HT-29 (cell line): ENCODE results near the gene TBX4. TPM values are rescaled to one million over a fixed set of nuclear protein-coding genes. Genes with fewer than 3 reads are reported as not detected.

Experiments used
- DNase-seq: peaks from one replicate; pipeline ENCODE4 v3.0.0-alpha.2; 2015; ENCODE audit warnings: low spot score
- total RNA-seq: library from RNA; depleted of rRNA; stranded (reverse); fragments of >200 nt; shearing (Covaris generic); gene quantifications from 2 replicates; pipeline ENCODE4 v1.2.3, GENCODE V29; 2014; rRNA removed

The TBX4 gene
- total RNA-seq: not detected in 2 replicates

- no peak for DNase-seq
Measured at GRCh38 chr17:61452301-61453290, at the start of gene TBX4. TSS of gene TBX4 (plus strand) at chr17:61452422. CDS start at chr17:61456491, 4,069 bp downstream.

- DNase-seq: no peak
Measured at GRCh38 chr17:61402978-61403800, 49.0 kb upstream of the TBX4 start.

- no peak for DNase-seq
Measured at GRCh38 chr17:61403801-61404662, 48.2 kb upstream of the TBX4 start.

- no peak for DNase-seq
Measured at GRCh38 chr17:61404663-61404912, 47.6 kb upstream of the TBX4 start.

GRCh38 chr17:61404913-61405685 is 47.1 kb upstream of the TBX4 start:
- DNase-seq: no peak

- no peak for DNase-seq
Measured at GRCh38 chr17:61405686-61406536, 46.3 kb upstream of the TBX4 start.

- no peak for DNase-seq
Measured at GRCh38 chr17:61406537-61406845, 45.7 kb upstream of the TBX4 start.

- no peak for DNase-seq
Measured at GRCh38 chr17:61406971-61407911, 45.0 kb upstream of the TBX4 start.

GRCh38 chr17:61408151-61409041 is 43.8 kb upstream of the TBX4 start:
- no peak for DNase-seq

GRCh38 chr17:61409301-61410112 is 42.7 kb upstream of the TBX4 start:
- peak; percentile 76 for DNase-seq

- DNase-seq: no peak
Measured at GRCh38 chr17:61410141-61411010, 41.8 kb upstream of the TBX4 start.

- no peak for DNase-seq
Measured at GRCh38 chr17:61411011-61411260, 41.3 kb upstream of the TBX4 start.

GRCh38 chr17:61411261-61412142 is 40.7 kb upstream of the TBX4 start:
- DNase-seq: peak; percentile 76

GRCh38 chr17:61412143-61412859 is 39.9 kb upstream of the TBX4 start:
- DNase-seq: peak; percentile 86
